ENCODE results near the gene GNAI3.
A peak's percentile ranks its signal among the peaks of the same experiment; 100 is the strongest.

The GNAI3 gene

GRCh38 chr1:109546311-109547109 is 1.9 kb upstream of the GNAI3 start:
- DNase-seq, result peak; percentile 84 to 95 (median 91)

- peak in 1 of 3 experiments; percentile 56 for DNase-seq
These were observed 723 bp upstream of the GNAI3 start for GRCh38 chr1:109547463-109548320.

GRCh38 chr1:109556563-109556962 is 8.1 kb downstream of the GNAI3 start:
- DNase-seq, result no peak

GRCh38 chr1:109557520-109557919 is 9.1 kb downstream of the GNAI3 start:
- no peak for DNase-seq

GRCh38 chr1:109559995-109560394 is 11.6 kb downstream of the GNAI3 start:
- no peak for DNase-seq

GRCh38 chr1:109564194-109564878 is 15.9 kb downstream of the GNAI3 start:
- no peak for DNase-seq

- no peak for DNase-seq
These were observed 16.8 kb downstream of the GNAI3 start for GRCh38 chr1:109565241-109565640.

GRCh38 chr1:109566982-109567381 is 18.6 kb downstream of the GNAI3 start:
- no peak for DNase-seq

GRCh38 chr1:109567877-109568672 is 19.7 kb downstream of the GNAI3 start:
- no peak for DNase-seq

GRCh38 chr1:109569323-109569722 is 20.9 kb downstream of the GNAI3 start:
- no peak for DNase-seq

GRCh38 chr1:109570414-109570813 is 22.0 kb downstream of the GNAI3 start:
- DNase-seq, result no peak

- peak in 1 of 3 experiments; percentile 53 for DNase-seq
These were observed 25.4 kb downstream of the GNAI3 start for GRCh38 chr1:109573785-109574184.

GRCh38 chr1:109578947-109579443 is 30.6 kb downstream of the GNAI3 start:
- DNase-seq, result no peak

GRCh38 chr1:109579491-109579890 is 31.1 kb downstream of the GNAI3 start:
- DNase-seq, result no peak

- DNase-seq, result no peak
These were observed 33.6 kb downstream of the GNAI3 start for GRCh38 chr1:109582021-109582420.

- DNase-seq, result no peak
These were observed 36.4 kb downstream of the GNAI3 start for GRCh38 chr1:109584766-109585165.

- DNase-seq, result no peak
These were observed 37.6 kb downstream of the GNAI3 start for GRCh38 chr1:109586055-109586454.

GRCh38 chr1:109589177-109589576 is 40.8 kb downstream of the GNAI3 start:
- DNase-seq, result no peak

GRCh38 chr1:109589679-109590078 is 41.3 kb downstream of the GNAI3 start:
- no peak for DNase-seq

GRCh38 chr1:109592916-109593315 is 44.5 kb downstream of the GNAI3 start:
- no peak for DNase-seq

- DNase-seq, result no peak
These were observed 47.1 kb downstream of the GNAI3 start for GRCh38 chr1:109595531-109595930.

GRCh38 chr1:109598156-109598555 is 49.7 kb downstream of the GNAI3 start:
- no peak for DNase-seq
